ENCODE measurements around the gene UBASH3B.

DNA sequence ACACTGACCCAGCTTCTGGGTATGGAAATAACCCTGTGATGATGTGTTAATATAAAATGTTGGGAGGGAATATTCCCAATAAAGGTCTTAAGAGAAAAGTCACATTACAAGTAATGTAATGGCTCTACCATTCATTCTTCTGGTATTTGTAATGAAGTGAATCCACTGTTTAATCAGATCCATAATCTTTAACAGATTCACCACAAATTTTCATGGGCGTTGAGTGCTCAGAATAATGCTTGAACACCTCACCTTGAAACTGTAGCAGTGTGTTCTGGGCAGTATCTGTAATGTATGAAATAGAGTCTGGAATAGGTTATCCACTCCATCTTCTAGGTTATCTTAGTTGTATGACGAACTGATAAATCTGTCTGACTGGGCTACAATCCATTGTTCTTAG is 156.2 kb downstream of the UBASH3B start:
- no peak for TF ChIP-seq ZNF674 (CRISPR knock-in tag; IDR thresholded peaks at IDR 0.05; ENCODE audit: low read depth)
- TF ChIP-seq SIN3A (IDR thresholded peaks at IDR 0.05; ENCODE audit: borderline replicate concordance, low read depth, low read length) = no peak
- no peak for TF ChIP-seq NCOR1 (IDR thresholded peaks at IDR 0.05; ENCODE audit: borderline replicate concordance, low read length)
- no peak for TF ChIP-seq ZNF431 (CRISPR knock-in tag; IDR thresholded peaks at IDR 0.05; ENCODE audit: borderline replicate concordance, low read depth)
- TF ChIP-seq POLR2A (IDR thresholded peaks at IDR 0.05; ENCODE audit: insufficient read depth in 1 of 2, low read depth in 2 of 2, low read length in 2 of 2) = no peak
- TF ChIP-seq SMARCC2 (IDR thresholded peaks at IDR 0.05) = no peak
- TF ChIP-seq MED1 (CRISPR knock-in tag; IDR thresholded peaks at IDR 0.05) = no peak
- TF ChIP-seq, protein P1, sequence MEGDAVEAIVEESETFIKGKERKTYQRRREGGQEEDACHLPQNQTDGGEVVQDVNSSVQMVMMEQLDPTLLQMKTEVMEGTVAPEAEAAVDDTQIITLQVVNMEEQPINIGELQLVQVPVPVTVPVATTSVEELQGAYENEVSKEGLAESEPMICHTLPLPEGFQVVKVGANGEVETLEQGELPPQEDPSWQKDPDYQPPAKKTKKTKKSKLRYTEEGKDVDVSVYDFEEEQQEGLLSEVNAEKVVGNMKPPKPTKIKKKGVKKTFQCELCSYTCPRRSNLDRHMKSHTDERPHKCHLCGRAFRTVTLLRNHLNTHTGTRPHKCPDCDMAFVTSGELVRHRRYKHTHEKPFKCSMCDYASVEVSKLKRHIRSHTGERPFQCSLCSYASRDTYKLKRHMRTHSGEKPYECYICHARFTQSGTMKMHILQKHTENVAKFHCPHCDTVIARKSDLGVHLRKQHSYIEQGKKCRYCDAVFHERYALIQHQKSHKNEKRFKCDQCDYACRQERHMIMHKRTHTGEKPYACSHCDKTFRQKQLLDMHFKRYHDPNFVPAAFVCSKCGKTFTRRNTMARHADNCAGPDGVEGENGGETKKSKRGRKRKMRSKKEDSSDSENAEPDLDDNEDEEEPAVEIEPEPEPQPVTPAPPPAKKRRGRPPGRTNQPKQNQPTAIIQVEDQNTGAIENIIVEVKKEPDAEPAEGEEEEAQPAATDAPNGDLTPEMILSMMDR (CRISPR knock-in tag; IDR thresholded peaks at IDR 0.05) = no peak

All from HepG2 (cell line).